HepG2 (cell line): ENCODE results near the gene FFAR2. TPM values are rescaled to one million over a fixed set of nuclear protein-coding genes. Genes with fewer than 3 reads are reported as not detected.
"Not testable (repeated sequence)": the region's sequence is repeated elsewhere in the genome, so short reads cannot be mapped to it uniquely, and the experiment has no call there.

Experiments used
- ATAC-seq: fragments of 200-7000 bp; cut with Tn5 transposase; 3 replicates; pipeline ENCODE4 v1.9.1; 2020; ENCODE audit warnings: mild to moderate bottlenecking, moderate library complexity
- BruUV-seq: library from RNA; stranded (reverse); fragments of 400-500 nt; replicated peaks from 2 replicates; lab custom pipeline; 2021; lab: Mats Ljungman, UMichigan
- CTCF ChIA-PET: fragments of 300-600 bp; formaldehyde crosslinking; extraction: SDS; loops from one replicate; lab custom pipeline; 2021; ENCODE audit warnings: low total read pairs, inconsistent platforms, low intra/inter-chr PET ratio; lab: Yijun Ruan, JAX
- POLR2A ChIA-PET: fragments of 350-600 bp; sonication (Branson Sonifier 250); formaldehyde crosslinking; loops from one replicate; lab custom pipeline; 2020; ENCODE audit warnings: antibody characterized with exemption, inconsistent platforms; lab: Yijun Ruan, JAX
- DNase-seq: peaks from one replicate; pipeline ENCODE4 v3.0.0-alpha.2; 2015; ENCODE audit warnings: low spot score
- FAIRE-seq: peaks from 3 replicates; lab custom pipeline; 2011; peaks lifted over from hg19 to GRCh38; lab: Jason Lieb, UNC
- H2AFZ ChIP-seq: one replicate; pipeline ENCODE4 v1.6.1; 2011; ENCODE audit warnings: low read length, inconsistent platforms
- H3K27ac ChIP-seq: fragments of 300-600 bp; 3 replicates; pipeline ENCODE4 v1.8.0; 2011; ENCODE audit warnings: mixed run types, mild to moderate bottlenecking, mixed read lengths, low read length, inconsistent platforms; ENCODE audit not compliant: insufficient read depth; ENCODE audit errors: extremely low read length
- H3K27me3 ChIP-seq, 2 experiments: fragments of 200-600 bp in 1 of 2; 2 replicates in 1 of 2; 3 replicates in 1 of 2; pipeline versions ENCODE4 v1.6.0 to v1.8.0; 2011; ENCODE audit warnings: low read length in 2 of 2, mild to moderate bottlenecking in 2 of 2, moderate library complexity in 2 of 2, inconsistent platforms in 1 of 2; ENCODE audit not compliant: insufficient read depth in 2 of 2, control insufficient read depth in 1 of 2
- H3K36me3 ChIP-seq, 2 experiments: fragments of 200-600 bp in 1 of 2; replicated peaks in 1 of 2; 2 replicates in 1 of 2; 3 replicates in 1 of 2; pipeline versions ENCODE4 v1.5.1 to v1.8.0; 2011; ENCODE audit warnings: low read length in 2 of 2, inconsistent platforms in 1 of 2; ENCODE audit not compliant: insufficient read depth in 2 of 2, control insufficient read depth in 1 of 2
- H3K4me1 ChIP-seq: 2 replicates; pipeline ENCODE4 v1.5.1; 2012; ENCODE audit warnings: low read length, inconsistent platforms; ENCODE audit not compliant: insufficient read depth
- H3K4me2 ChIP-seq: 2 replicates; pipeline ENCODE4 v1.6.0; 2011; ENCODE audit warnings: low read depth, low read length, inconsistent platforms
- H3K4me3 ChIP-seq, 3 experiments: fragments of 200-600 bp in 1 of 3; sonication (generic), shearing (Covaris generic) in 1 of 3; replicated peaks in 1 of 3; 2 replicates each; pipeline ENCODE4 v1.5.1; 2011 to 2016; ENCODE audit warnings: low read length in 3 of 3, inconsistent platforms in 2 of 3, low read depth in 2 of 3, mild to moderate bottlenecking in 2 of 3, control low read depth in 1 of 3, mixed read lengths in 1 of 3; ENCODE audit not compliant: insufficient read depth in 1 of 3
- H3K79me2 ChIP-seq: one replicate; pipeline ENCODE4 v1.6.1; 2011; ENCODE audit warnings: low read length, inconsistent platforms; ENCODE audit not compliant: insufficient read depth
- H3K9ac ChIP-seq: 2 replicates; pipeline ENCODE4 v1.6.0; 2011; ENCODE audit warnings: mild to moderate bottlenecking, low read depth, low read length, inconsistent platforms; ENCODE audit not compliant: insufficient read depth
- H3K9me3 ChIP-seq: 2 replicates; pipeline ENCODE4 v1.5.1; 2012; ENCODE audit warnings: mild to moderate bottlenecking, low read length
- H4K20me1 ChIP-seq: 2 replicates; pipeline ENCODE4 v1.6.0; 2011; ENCODE audit warnings: inconsistent platforms, mild to moderate bottlenecking, low read length, moderate library complexity; ENCODE audit not compliant: insufficient read depth
- ATF5 ChIP-seq: sonication (generic); formaldehyde crosslinking; IDR thresholded peaks from 2 replicates; pipeline ENCODE4 v1.4.0; 2020; ENCODE audit warnings: mild to moderate bottlenecking, low read depth, missing genetic modification reagents
- ATF7-NPFF ChIP-seq: sonication (generic); formaldehyde crosslinking; IDR thresholded peaks from 2 replicates; pipeline ENCODE4 v1.8.1; 2023; ENCODE audit warnings: mild to moderate bottlenecking, low read depth, missing genetic modification reagents, moderate library complexity
- CBFB ChIP-seq: sonication (generic); formaldehyde crosslinking; IDR thresholded peaks from 2 replicates; pipeline ENCODE4 v1.4.0; 2020; ENCODE audit warnings: missing genetic modification reagents
- KDM1A ChIP-seq: IDR thresholded peaks from 2 replicates; pipeline ENCODE4 v1.6.1; 2016; ENCODE audit warnings: missing compliant biosample characterization
- PHF5A ChIP-seq: IDR thresholded peaks from one replicate; pipeline ENCODE4 v1.6.1; 2018; ENCODE audit warnings: low read depth, missing genetic modification reagents; ENCODE audit not compliant: unreplicated experiment
- PTBP1 ChIP-seq: fragments of 200-400 bp; formaldehyde crosslinking; IDR thresholded peaks from 2 replicates; pipeline ENCODE4 v1.6.1; 2018; ENCODE audit warnings: low read length, low read depth; ENCODE audit not compliant: poor library complexity, severe bottlenecking
- ZNF326 ChIP-seq: sonication (generic); formaldehyde crosslinking; IDR thresholded peaks from 2 replicates; pipeline ENCODE4 v1.4.0; 2020; ENCODE audit warnings: missing genetic modification reagents, borderline replicate concordance
- ZNF382 ChIP-seq: sonication (generic); formaldehyde crosslinking; IDR thresholded peaks from 2 replicates; pipeline ENCODE4 v1.5.0; 2020; ENCODE audit warnings: missing genetic modification reagents, mild to moderate bottlenecking, borderline replicate concordance
- ZNF530 ChIP-seq: sonication (generic); formaldehyde crosslinking; IDR thresholded peaks from 2 replicates; pipeline ENCODE4 v1.5.0; 2020; ENCODE audit warnings: low read depth, mild to moderate bottlenecking, missing genetic modification reagents
- ZNF7 ChIP-seq: IDR thresholded peaks from 2 replicates; pipeline ENCODE4 v1.6.1; 2016; ENCODE audit warnings: missing biosample characterization, missing genetic modification reagents
- WGBS: methylation state at CpG from one replicate; pipeline ENCODE4 v1.1.6; 2017; ENCODE audit warnings: low lambda C conversion rate; 5-methylcytosine and 5-hydroxymethylcytosine counted together
- in situ Hi-C: cut with HindIII; loops from 2 replicates; pipeline ENCODE4 v1.10.0; 2017; ENCODE audit warnings: low pct_unique_long_range_greater_than_20kb; ENCODE audit not compliant: extremely low pct_ligation_motif_present
- intact Hi-C: fragments of 100-400 bp; cut with micrococcal nuclease; formaldehyde crosslinking; loops from one replicate; pipeline ENCODE4 v1.10.0; 2022; ENCODE audit not compliant: unreplicated experiment
- polyA plus RNA-seq, 8 experiments: library from polyadenylated mRNA; depleted of rRNA in 3 of 8; stranded (reverse) in 7 of 8; unstranded in 1 of 8; fragments of >200 nt; fragmentation: Illumina TruSeq in 4 of 8; extraction: Trizol in 4 of 8; gene quantifications; 2 replicates each; pipeline versions ENCODE4 v1.2.1 to v1.2.3, GENCODE V29; 2011 to 2016; ENCODE audit warnings: low read depth in 4 of 8, missing spikeins in 1 of 8, mixed read lengths in 1 of 8; ENCODE audit not compliant: insufficient read depth in 1 of 8
- total RNA-seq, 5 experiments: library from RNA; depleted of rRNA; stranded (reverse); fragments of >200 nt; fragmentation: Illumina TruSeq; extraction: Trizol; gene quantifications; 2 replicates each; pipeline ENCODE4 v1.2.3, GENCODE V29; 2016; ENCODE audit warnings: low read depth in 1 of 5

FFAR2 gene
- total and polyA plus RNA-seq, 2 of the 13 experiments (the other 11 are each of a cell fraction or from before 2014, with no cell fraction given): 0.12 TPM; not detected in 1

GRCh38 chr19:35470128-35470527 lies 22.1 kb downstream of the FFAR2 start:
- Histone ChIP-seq H3K9me3 (no peaks in the 10 kb centered on the region), H3K9ac (no peak overlapping the region), H3K79me2 (no peaks in the 10 kb centered on the region), H3K4me1 (peaks cover 61% of the 10 kb centered on the region), H4K20me1 (no peaks in the 10 kb centered on the region), H3K27me3 (no peaks in the 10 kb centered on the region), H2AFZ (no peak overlapping the region), H3K27ac (no peak overlapping the region), H3K4me2 (no peak overlapping the region), H3K36me3 (no peaks in the 10 kb centered on the region), H3K4me3 (no peak overlapping the region)
- no peak for FAIRE-seq
- CTCF ChIA-PET: interaction anchor here (0.9 kb wide), 1 partner anchor 118 kb away, joined by 3 read pairs; no protein-coding TSS in a partner anchor
- TF ChIP-seq ATF7-NPFF (no peak), PTBP1 (no peak), PHF5A (CRISPR knock-in tag) (no peak), ZNF7 (no peak), ZNF382 (CRISPR knock-in tag) (no peak), ZNF530 (CRISPR knock-in tag) (no peak), ZNF326 (CRISPR knock-in tag) (no peak), ATF5 (CRISPR knock-in tag) (no peak), CBFB (CRISPR knock-in tag) (no peak), KDM1A (CRISPR knock-in tag) (no peak)
- POLR2A ChIA-PET: no interaction called here
- in situ Hi-C loops: no loop called here
- 44% methylated on average over 7 of the region's 7 CpGs for WGBS
- intact Hi-C loops: no loop called here
- DNase-seq: no peak
- no TSS peak for BruUV-seq
- no peak for ATAC-seq

- DNase-seq, H3K4me2 ChIP-seq, H2AFZ ChIP-seq, H3K36me3 ChIP-seq, intact Hi-C loops, POLR2A ChIA-PET, ATAC-seq, H3K4me3 ChIP-seq, H4K20me1 ChIP-seq, BruUV-seq, in situ Hi-C loops, H3K79me2 ChIP-seq, H3K27me3 ChIP-seq, H3K9me3 ChIP-seq, FAIRE-seq, H3K9ac ChIP-seq, H3K27ac ChIP-seq: not testable (repeated sequence)
- whole genome bisulfite sequencing: 89% methylated on average over 4 of the region's 4 CpGs
- H3K4me1 ChIP-seq: peaks cover 61% of the 10 kb centered on the region
- CTCF ChIA-PET: interaction anchor here (0.9 kb wide), 1 partner anchor 119 kb away, joined by 3 read pairs; no protein-coding TSS in a partner anchor
These were observed 23.0 kb downstream of the FFAR2 start for GRCh38 chr19:35471075-35471474.
